Muscle layer of colon (tissue), 2 donors: ENCODE results near the gene TSPAN18.

ENCODE experiments used
- H3K27ac ChIP-seq: one replicate; pipeline ENCODE4 v1.7.0; 2013; ENCODE audit warnings: low read depth, mild to moderate bottlenecking, low read length, moderate library complexity
- H3K27me3 ChIP-seq, 2 donors: one replicate each; pipeline ENCODE4 v1.7.0; 2013; ENCODE audit warnings: low read length in 2 of 2, mild to moderate bottlenecking in 2 of 2; ENCODE audit not compliant: insufficient read depth in 2 of 2, control insufficient read depth in 1 of 2
- H3K36me3 ChIP-seq: one replicate; pipeline ENCODE4 v1.7.0; 2013; ENCODE audit warnings: mild to moderate bottlenecking, low read length; ENCODE audit not compliant: insufficient read depth
- H3K4me1 ChIP-seq: one replicate; pipeline ENCODE4 v1.7.0; 2013; ENCODE audit warnings: mild to moderate bottlenecking, low read length; ENCODE audit not compliant: insufficient read depth
- H3K4me3 ChIP-seq, 2 donors: one replicate each; pipeline ENCODE4 v1.7.0; 2013; ENCODE audit warnings: low read length in 2 of 2, low read depth in 1 of 2, mild to moderate bottlenecking in 1 of 2, moderate library complexity in 1 of 2
- H3K9ac ChIP-seq: one replicate; pipeline ENCODE4 v1.7.0; 2013; ENCODE audit warnings: low read length
- H3K9me3 ChIP-seq: one replicate; pipeline ENCODE4 v1.7.0; 2013; ENCODE audit warnings: mild to moderate bottlenecking, low read length
- donor health status: abdominal sarcoma.
- donor health status: Adenocarcinoma of cecum.

The TSPAN18 gene

GRCh38 chr11:44938066-44938691 lies 211.4 kb downstream of the TSPAN18 start:
- Histone ChIP-seq H3K27me3 (no peaks in the 10 kb centered on the region), H3K4me1 (peaks cover 7% of the 10 kb centered on the region), H3K9me3 (no peaks in the 10 kb centered on the region), H3K36me3 (no peaks in the 10 kb centered on the region), H3K27ac (no peak overlapping the region), H3K4me3 (no peak overlapping the region), H3K9ac (no peak overlapping the region)

GRCh38 chr11:44939673-44940395 lies 213.1 kb downstream of the TSPAN18 start:
- Histone ChIP-seq H3K27me3 (no peaks in the 10 kb centered on the region), H3K36me3 (no peaks in the 10 kb centered on the region), H3K27ac (no peak overlapping the region), H3K9me3 (no peaks in the 10 kb centered on the region), H3K4me1 (peaks cover 12% of the 10 kb centered on the region), H3K9ac (no peak overlapping the region), H3K4me3 (no peak overlapping the region)

GRCh38 chr11:44940404-44940803 lies 213.6 kb downstream of the TSPAN18 start:
- no peak overlapping the region for H3K4me3 ChIP-seq
- H3K27ac ChIP-seq = no peak overlapping the region
- H3K9ac ChIP-seq = no peak overlapping the region
- no peaks in the 10 kb centered on the region for H3K9me3 ChIP-seq
- no peaks in the 10 kb centered on the region for H3K27me3 ChIP-seq
- peaks cover 12% of the 10 kb centered on the region for H3K4me1 ChIP-seq
- no peaks in the 10 kb centered on the region for H3K36me3 ChIP-seq

GRCh38 chr11:44940835-44941234 lies 214.1 kb downstream of the TSPAN18 start:
- Histone ChIP-seq H3K9me3 (no peaks in the 10 kb centered on the region), H3K4me3 (no peak overlapping the region), H3K9ac (no peak overlapping the region), H3K27me3 (no peaks in the 10 kb centered on the region), H3K36me3 (no peaks in the 10 kb centered on the region), H3K27ac (no peak overlapping the region), H3K4me1 (peaks cover 12% of the 10 kb centered on the region)

- H3K36me3 ChIP-seq = no peaks in the 10 kb centered on the region
- H3K9me3 ChIP-seq = no peaks in the 10 kb centered on the region
- H3K4me3 ChIP-seq = no peak overlapping the region
- H3K9ac ChIP-seq = no peak overlapping the region
- no peaks in the 10 kb centered on the region for H3K27me3 ChIP-seq
- peaks cover 12% of the 10 kb centered on the region for H3K4me1 ChIP-seq
- H3K27ac ChIP-seq = no peak overlapping the region
Observed at GRCh38 chr11:44941259-44942021, 214.7 kb downstream of the TSPAN18 start.

- Histone ChIP-seq H3K4me3 (no peak overlapping the region), H3K27me3 (no peaks in the 10 kb centered on the region), H3K9me3 (no peaks in the 10 kb centered on the region), H3K36me3 (no peaks in the 10 kb centered on the region), H3K4me1 (peaks cover 12% of the 10 kb centered on the region), H3K27ac (no peak overlapping the region), H3K9ac (no peak overlapping the region)
Observed at GRCh38 chr11:44942029-44942955, 215.5 kb downstream of the TSPAN18 start.

- no peak overlapping the region for H3K27ac ChIP-seq
- no peaks in the 10 kb centered on the region for H3K9me3 ChIP-seq
- H3K4me1 ChIP-seq = peaks cover 12% of the 10 kb centered on the region
- no peak overlapping the region for H3K9ac ChIP-seq
- H3K4me3 ChIP-seq = no peak overlapping the region
- no peaks in the 10 kb centered on the region for H3K27me3 ChIP-seq
- H3K36me3 ChIP-seq = no peaks in the 10 kb centered on the region
Observed at GRCh38 chr11:44943118-44943517, 216.4 kb downstream of the TSPAN18 start.

- Histone ChIP-seq H3K27me3 (no peaks in the 10 kb centered on the region), H3K36me3 (no peaks in the 10 kb centered on the region), H3K4me1 (peaks cover 12% of the 10 kb centered on the region), H3K4me3 (no peak overlapping the region), H3K9me3 (no peaks in the 10 kb centered on the region), H3K27ac (no peak overlapping the region), H3K9ac (no peak overlapping the region)
Observed at GRCh38 chr11:44943696-44944095, 216.9 kb downstream of the TSPAN18 start.

- no peaks in the 10 kb centered on the region for H3K9me3 ChIP-seq
- H3K27ac ChIP-seq = no peak overlapping the region
- peaks cover 12% of the 10 kb centered on the region for H3K4me1 ChIP-seq
- no peaks in the 10 kb centered on the region for H3K27me3 ChIP-seq
- H3K4me3 ChIP-seq = no peak overlapping the region
- no peaks in the 10 kb centered on the region for H3K36me3 ChIP-seq
- no peak overlapping the region for H3K9ac ChIP-seq
Observed at GRCh38 chr11:44944181-44944852, 217.6 kb downstream of the TSPAN18 start.

GRCh38 chr11:44944853-44945235 lies 218.1 kb downstream of the TSPAN18 start:
- no peak overlapping the region for H3K9ac ChIP-seq
- no peak overlapping the region for H3K27ac ChIP-seq
- no peak overlapping the region for H3K4me3 ChIP-seq
- no peaks in the 10 kb centered on the region for H3K27me3 ChIP-seq
- no peaks in the 10 kb centered on the region for H3K9me3 ChIP-seq
- no peaks in the 10 kb centered on the region for H3K36me3 ChIP-seq
- H3K4me1 ChIP-seq = peaks cover 12% of the 10 kb centered on the region
